ENCODE results near the gene ANG. TPM values are rescaled to one million over a fixed set of nuclear protein-coding genes. Genes with fewer than 3 reads are reported as not detected.
A peak's percentile ranks its signal among the peaks of the same experiment; 100 is the strongest.

Gene ANG
- total RNA-seq, 1 experiment from 2014 or later: 24.7 TPM

DNA sequence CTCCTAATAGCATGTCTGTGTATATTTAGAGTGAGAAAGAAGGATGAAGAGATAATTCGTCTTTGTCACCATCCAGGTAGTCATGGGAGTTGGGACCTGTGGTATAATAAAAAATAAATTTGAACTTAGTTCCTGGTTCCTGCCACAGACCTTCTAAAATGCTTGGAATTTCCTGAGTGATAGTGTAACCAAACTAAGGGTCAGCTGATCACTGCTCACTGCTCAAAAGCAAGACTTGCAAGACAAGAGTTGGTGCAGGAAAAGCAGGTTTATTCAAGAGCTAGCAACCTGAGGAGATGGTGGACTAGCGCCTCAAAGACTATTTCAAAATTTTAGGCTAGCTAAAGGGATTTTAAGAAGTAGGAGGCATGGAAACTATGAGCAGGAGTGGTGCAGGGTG, 19.1 kb downstream of the ANG start:
- ChIA-PET POLR2A (no interaction called here), CTCF (no interaction called here)
- H3K9me3 Mint-ChIP-seq (ENCODE audit: unreplicated experiment): no peaks in the 10 kb centered on the region
- BruUV-seq (replicated peaks): no TSS peak
- Histone ChIP-seq H3K27me3 (replicated peaks; ENCODE audit: control insufficient read depth, insufficient read depth, low read length) (no peaks in the 10 kb centered on the region), H3K36me3 (ENCODE audit: control insufficient read depth, insufficient read depth, low read length) (no peaks in the 10 kb centered on the region), H3K4me3 (ENCODE audit: low read depth, low read length) (no peak overlapping the region), H3K9me3 (peaks cover 13% of the 10 kb centered on the region; the same call in 1 of the 2 replicates), H3K4me1 (peaks cover 13% of the 10 kb centered on the region)
- no peaks in the 10 kb centered on the region for H3K4me1 Mint-ChIP-seq (ENCODE audit: low read depth, unreplicated experiment)
- intact Hi-C loops (cut with micrococcal nuclease; ENCODE audit: unreplicated experiment): loop anchor here (2.0 kb wide), 1 partner anchor 13 kb away; no protein-coding TSS in a partner anchor
- peak overlapping the region; percentile 4 for H3K4me3 Mint-ChIP-seq (ENCODE audit: unreplicated experiment)
- TF ChIP-seq, protein P1, sequence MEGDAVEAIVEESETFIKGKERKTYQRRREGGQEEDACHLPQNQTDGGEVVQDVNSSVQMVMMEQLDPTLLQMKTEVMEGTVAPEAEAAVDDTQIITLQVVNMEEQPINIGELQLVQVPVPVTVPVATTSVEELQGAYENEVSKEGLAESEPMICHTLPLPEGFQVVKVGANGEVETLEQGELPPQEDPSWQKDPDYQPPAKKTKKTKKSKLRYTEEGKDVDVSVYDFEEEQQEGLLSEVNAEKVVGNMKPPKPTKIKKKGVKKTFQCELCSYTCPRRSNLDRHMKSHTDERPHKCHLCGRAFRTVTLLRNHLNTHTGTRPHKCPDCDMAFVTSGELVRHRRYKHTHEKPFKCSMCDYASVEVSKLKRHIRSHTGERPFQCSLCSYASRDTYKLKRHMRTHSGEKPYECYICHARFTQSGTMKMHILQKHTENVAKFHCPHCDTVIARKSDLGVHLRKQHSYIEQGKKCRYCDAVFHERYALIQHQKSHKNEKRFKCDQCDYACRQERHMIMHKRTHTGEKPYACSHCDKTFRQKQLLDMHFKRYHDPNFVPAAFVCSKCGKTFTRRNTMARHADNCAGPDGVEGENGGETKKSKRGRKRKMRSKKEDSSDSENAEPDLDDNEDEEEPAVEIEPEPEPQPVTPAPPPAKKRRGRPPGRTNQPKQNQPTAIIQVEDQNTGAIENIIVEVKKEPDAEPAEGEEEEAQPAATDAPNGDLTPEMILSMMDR (IDR thresholded peaks at IDR 0.05; ENCODE audit: insufficient read depth in 1 of 2, low read depth in 1 of 2, low read length in 1 of 2, severe bottlenecking in 1 of 2, unreplicated experiment in 1 of 2): no peak
- H3K36me3 Mint-ChIP-seq (ENCODE audit: insufficient read depth, unreplicated experiment): peaks cover 5% of the 10 kb centered on the region
- peak overlapping the region; percentile 8 for H3K27ac Mint-ChIP-seq (ENCODE audit: unreplicated experiment)
- peak; percentile 56 to 71 for DNase-seq
- no peaks in the 10 kb centered on the region for H3K27me3 Mint-ChIP-seq (ENCODE audit: insufficient read depth, unreplicated experiment)

DNA sequence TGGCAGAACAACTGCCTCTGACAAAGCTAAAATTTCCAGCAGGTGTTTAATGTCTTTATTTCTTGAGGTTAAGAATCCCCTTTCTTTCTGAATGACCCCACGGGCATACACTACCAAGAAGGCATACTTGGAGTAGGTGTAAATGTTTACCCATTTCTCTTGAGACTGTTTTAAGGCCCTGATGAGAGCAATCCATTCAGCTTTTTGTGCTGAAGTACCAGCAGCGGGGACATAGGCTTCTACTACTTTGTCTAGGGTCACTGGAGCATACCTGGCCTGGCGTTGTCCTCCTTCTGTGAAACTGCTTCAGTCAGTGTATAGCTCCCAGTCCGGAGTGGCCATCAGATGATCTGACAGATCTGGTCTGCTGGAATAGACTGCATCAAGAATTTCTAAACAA, 22.7 kb downstream of the ANG start:
- H3K4me1 ChIP-seq: peaks cover 13% of the 10 kb centered on the region
- no TSS peak for BruUV-seq (replicated peaks)
- no peak overlapping the region for H3K27ac Mint-ChIP-seq (ENCODE audit: unreplicated experiment)
- H3K36me3 ChIP-seq (ENCODE audit: control insufficient read depth, insufficient read depth, low read length): no peaks in the 10 kb centered on the region
- H3K27me3 ChIP-seq (replicated peaks; ENCODE audit: control insufficient read depth, insufficient read depth, low read length): no peaks in the 10 kb centered on the region
- POLR2A ChIA-PET: no interaction called here
- peaks cover 5% of the 10 kb centered on the region for H3K36me3 Mint-ChIP-seq (ENCODE audit: insufficient read depth, unreplicated experiment)
- TF ChIP-seq, protein P1 (IDR thresholded peaks at IDR 0.05; ENCODE audit: insufficient read depth in 1 of 2, low read depth in 1 of 2, low read length in 1 of 2, severe bottlenecking in 1 of 2, unreplicated experiment in 1 of 2): no peak
- H3K27me3 Mint-ChIP-seq (ENCODE audit: insufficient read depth, unreplicated experiment): no peaks in the 10 kb centered on the region
- DNase-seq: no peak
- no peak overlapping the region for H3K4me3 Mint-ChIP-seq (ENCODE audit: unreplicated experiment)
- intact Hi-C loops (cut with micrococcal nuclease; ENCODE audit: unreplicated experiment): no loop called here
- no peaks in the 10 kb centered on the region for H3K4me1 Mint-ChIP-seq (ENCODE audit: low read depth, unreplicated experiment)
- CTCF ChIA-PET: no interaction called here
- no peak overlapping the region for H3K4me3 ChIP-seq (ENCODE audit: low read depth, low read length)
- H3K9me3 ChIP-seq: peaks cover 13% of the 10 kb centered on the region; the same call in 1 of the 2 replicates
- peaks cover 11% of the 10 kb centered on the region for H3K9me3 Mint-ChIP-seq (ENCODE audit: unreplicated experiment)

DNA sequence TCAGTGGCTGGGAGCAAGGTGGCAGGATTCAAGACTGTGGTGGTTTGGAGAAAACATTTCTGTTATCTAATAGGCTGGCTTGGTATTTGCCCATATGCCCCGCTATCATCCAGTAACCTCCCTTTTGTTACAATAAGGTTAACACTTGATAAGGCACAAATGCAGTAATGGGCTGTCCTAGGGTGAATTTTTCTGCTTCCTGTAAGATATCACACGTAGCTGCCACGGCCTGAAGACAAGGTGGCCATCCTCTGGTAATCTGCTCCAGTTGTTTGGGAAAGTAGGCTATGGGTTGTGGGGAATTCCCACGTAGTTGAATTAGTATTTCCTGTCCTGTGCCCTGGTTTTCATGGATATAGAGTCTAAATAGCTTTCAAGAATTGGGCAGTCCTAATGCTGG, 23.1 kb downstream of the ANG start:
- no peaks in the 10 kb centered on the region for H3K36me3 ChIP-seq (ENCODE audit: control insufficient read depth, insufficient read depth, low read length)
- H3K4me1 Mint-ChIP-seq (ENCODE audit: low read depth, unreplicated experiment): no peaks in the 10 kb centered on the region
- CTCF ChIA-PET: no interaction called here
- H3K27ac Mint-ChIP-seq (ENCODE audit: unreplicated experiment): no peak overlapping the region
- TF ChIP-seq, protein P1 (IDR thresholded peaks at IDR 0.05; ENCODE audit: insufficient read depth in 1 of 2, low read depth in 1 of 2, low read length in 1 of 2, severe bottlenecking in 1 of 2, unreplicated experiment in 1 of 2): no peak
- POLR2A ChIA-PET: no interaction called here
- no peak overlapping the region for H3K4me3 Mint-ChIP-seq (ENCODE audit: unreplicated experiment)
- no peaks in the 10 kb centered on the region for H3K27me3 ChIP-seq (replicated peaks; ENCODE audit: control insufficient read depth, insufficient read depth, low read length)
- intact Hi-C loops (cut with micrococcal nuclease; ENCODE audit: unreplicated experiment): no loop called here
- peaks cover 9% of the 10 kb centered on the region; the same call in 1 of the 2 replicates for H3K9me3 ChIP-seq
- peaks cover 13% of the 10 kb centered on the region for H3K4me1 ChIP-seq
- no peak overlapping the region for H3K4me3 ChIP-seq (ENCODE audit: low read depth, low read length)
- peaks cover 5% of the 10 kb centered on the region for H3K36me3 Mint-ChIP-seq (ENCODE audit: insufficient read depth, unreplicated experiment)
- peaks cover 11% of the 10 kb centered on the region for H3K9me3 Mint-ChIP-seq (ENCODE audit: unreplicated experiment)
- no TSS peak for BruUV-seq (replicated peaks)
- DNase-seq: no peak
- H3K27me3 Mint-ChIP-seq (ENCODE audit: insufficient read depth, unreplicated experiment): no peaks in the 10 kb centered on the region
